ENCODE measurements around the gene PRRG4. TPM values are rescaled to one million over a fixed set of nuclear protein-coding genes. Genes with fewer than 3 reads are reported as not detected.
"Not testable (repeated sequence)": the region's sequence is repeated elsewhere in the genome, so short reads cannot be mapped to it uniquely, and the experiment has no call there.

PRRG4 gene
- total RNA-seq = under 1 TPM; 0.67 to 0.76 TPM

DNA sequence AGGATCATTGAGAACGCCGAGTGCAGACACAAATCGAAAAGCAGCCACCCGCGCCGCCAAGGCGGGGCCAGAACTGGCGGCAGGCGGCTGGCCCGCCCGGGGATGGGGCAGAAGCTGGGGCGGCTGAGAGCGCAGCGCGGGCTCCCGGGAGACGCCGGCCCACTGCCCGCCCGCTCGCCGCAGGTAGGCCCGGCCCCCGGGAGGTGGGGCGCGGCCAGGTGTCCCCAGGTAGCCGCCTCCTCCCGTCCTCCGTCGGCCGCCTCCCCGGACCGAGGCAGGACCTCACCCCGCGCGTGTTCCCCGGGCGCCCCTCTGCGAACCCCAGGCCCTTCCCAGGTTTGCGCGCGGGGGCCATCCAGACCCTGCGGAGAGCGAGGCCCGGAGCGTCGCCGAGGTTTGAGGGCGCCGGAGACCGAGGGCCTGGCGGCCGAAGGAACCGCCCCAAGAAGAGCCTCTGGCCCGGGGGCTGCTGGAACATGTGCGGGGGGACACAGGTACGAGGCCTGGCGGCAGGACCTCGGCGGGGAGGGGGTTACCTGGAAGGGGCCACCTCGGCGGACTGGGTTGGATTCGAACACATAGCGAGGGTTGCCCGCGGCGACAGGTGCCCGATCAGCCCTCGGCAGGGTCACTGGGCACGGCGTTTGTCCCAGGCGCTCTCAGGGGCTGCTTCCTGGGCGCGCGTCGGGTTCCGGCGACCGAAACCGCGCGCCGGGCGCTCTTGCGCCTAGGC lies at the start of gene PRRG4:
Gene PRRG4, plus strand, starts transcription at position 248 of the 733 bp plus-strand sequence. CDS start 603 bp downstream, outside the sequence.
- POLR2A ChIA-PET = no interaction called here
- CTCF ChIA-PET = no interaction called here

- CTCF ChIA-PET = not testable (repeated sequence)
These were observed 48.9 kb upstream of the PRRG4 start for GRCh38 chr11:32780839-32781238.

DNA sequence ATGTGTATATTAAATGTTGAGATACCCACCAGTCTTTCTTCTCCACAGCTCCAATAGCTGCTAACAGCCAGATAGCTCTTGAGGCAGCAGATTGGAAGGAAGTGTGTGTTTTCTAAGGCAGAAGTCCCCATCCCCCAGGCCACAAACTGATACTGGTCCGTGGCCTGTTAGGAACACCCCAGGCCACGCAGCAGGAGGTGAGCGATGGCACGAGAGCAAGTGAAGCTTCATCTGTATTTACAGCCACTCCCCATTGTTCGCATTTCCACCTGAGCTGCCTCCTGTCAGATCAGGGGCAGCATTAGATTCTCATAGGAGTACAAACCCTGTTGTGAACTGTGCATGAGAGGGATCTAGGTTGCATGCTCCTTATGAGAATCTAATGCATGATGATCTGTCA lies 48.0 kb upstream of the PRRG4 start:
- ChIA-PET POLR2A (no interaction called here), CTCF (no interaction called here)

More at GRCh38 chr11:32780839-32781238, 48.9 kb upstream of the PRRG4 start:
- POLR2A ChIA-PET = not testable (repeated sequence)

GRCh38 chr11:32785262-32785661 lies 44.5 kb upstream of the PRRG4 start:
- ChIA-PET POLR2A (no interaction called here), CTCF (no interaction called here)

GRCh38 chr11:32786811-32787210 lies 42.9 kb upstream of the PRRG4 start:
- ChIA-PET CTCF (no interaction called here), POLR2A (no interaction called here)

DNA sequence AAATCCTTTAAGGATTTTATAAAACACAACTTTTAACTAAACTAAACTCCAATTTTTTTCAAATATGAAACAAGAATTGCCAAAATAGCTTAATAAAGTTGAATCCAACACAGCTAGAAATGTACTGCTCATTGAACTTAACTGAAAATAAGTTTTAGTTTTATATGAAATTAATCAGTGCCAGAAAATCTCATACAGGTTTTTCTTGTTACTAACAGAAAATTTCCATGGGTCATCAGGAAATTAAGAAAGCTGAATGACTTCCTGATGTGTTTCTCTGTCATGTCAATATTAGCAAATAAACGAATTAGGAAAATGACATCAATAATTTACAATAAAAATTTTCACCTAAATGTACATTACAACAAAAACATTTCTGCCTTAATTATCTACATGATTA lies 38.8 kb upstream of the PRRG4 start:
- POLR2A ChIA-PET = no interaction called here
- CTCF ChIA-PET = no interaction called here

- ChIA-PET CTCF (interaction anchor here (0.7 to 1.4 kb wide), 3 partner anchors 17 to 469 kb away, joined by 3 read pairs; no protein-coding TSS in a partner anchor), POLR2A (no interaction called here)
These were observed 37.4 kb upstream of the PRRG4 start for GRCh38 chr11:32792111-32792947.

- ChIA-PET CTCF (interaction anchor here (1.0 to 1.4 kb wide), 2 partner anchors 16 to 469 kb away, joined by 3 read pairs; no protein-coding TSS in a partner anchor), POLR2A (no interaction called here)
These were observed 36.7 kb upstream of the PRRG4 start for GRCh38 chr11:32792948-32793475.

DNA sequence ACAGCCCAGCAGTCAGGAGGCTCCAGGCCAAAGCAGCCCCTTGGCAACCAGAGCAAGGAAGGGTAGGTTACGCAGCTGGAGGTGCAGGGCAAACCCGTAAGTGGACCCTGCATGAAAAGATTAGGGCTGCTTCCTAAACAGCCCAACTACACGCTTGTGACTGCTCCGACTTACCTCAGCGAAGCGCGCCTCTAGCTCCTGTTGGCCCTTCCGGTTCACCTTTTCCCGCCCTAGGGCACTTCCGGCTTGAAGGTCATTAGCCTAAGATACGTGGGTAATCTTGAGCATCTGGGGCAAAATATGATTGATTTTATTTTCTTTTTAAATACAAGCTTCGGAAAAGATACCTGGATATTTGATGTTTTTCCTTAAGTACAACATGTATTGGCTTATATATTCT lies 35.3 kb upstream of the PRRG4 start, which contains the start of gene CCDC73:
Gene CCDC73, minus strand, starts transcription at position 224 of the 400 bp plus-strand sequence. CDS start 34,419 bp downstream, outside the sequence.
- POLR2A ChIA-PET = no interaction called here
- CTCF ChIA-PET = interaction anchor here (0.6 to 1.5 kb wide), 3 partner anchors 9 to 465 kb away, joined by 3 read pairs; no protein-coding TSS in a partner anchor

- CTCF ChIA-PET = no interaction called here
- POLR2A ChIA-PET = no interaction called here
These were observed 33.3 kb upstream of the PRRG4 start for GRCh38 chr11:32796425-32796824.

GRCh38 chr11:32809313-32809712 lies 20.4 kb upstream of the PRRG4 start:
- POLR2A ChIA-PET = no interaction called here
- CTCF ChIA-PET = interaction anchor here (1.2 to 1.6 kb wide), 2 partner anchors 16 to 258 kb away, joined by 3 to 4 read pairs; no protein-coding TSS in a partner anchor

- ChIA-PET CTCF (no interaction called here), POLR2A (no interaction called here)
These were observed 12.4 kb upstream of the PRRG4 start for GRCh38 chr11:32817181-32817851.

- ChIA-PET POLR2A (no interaction called here), CTCF (no interaction called here)
These were observed 11.9 kb upstream of the PRRG4 start for GRCh38 chr11:32817852-32818183.

- POLR2A ChIA-PET = no interaction called here
- CTCF ChIA-PET = no interaction called here
These were observed 10.5 kb upstream of the PRRG4 start for GRCh38 chr11:32819187-32819586.

DNA sequence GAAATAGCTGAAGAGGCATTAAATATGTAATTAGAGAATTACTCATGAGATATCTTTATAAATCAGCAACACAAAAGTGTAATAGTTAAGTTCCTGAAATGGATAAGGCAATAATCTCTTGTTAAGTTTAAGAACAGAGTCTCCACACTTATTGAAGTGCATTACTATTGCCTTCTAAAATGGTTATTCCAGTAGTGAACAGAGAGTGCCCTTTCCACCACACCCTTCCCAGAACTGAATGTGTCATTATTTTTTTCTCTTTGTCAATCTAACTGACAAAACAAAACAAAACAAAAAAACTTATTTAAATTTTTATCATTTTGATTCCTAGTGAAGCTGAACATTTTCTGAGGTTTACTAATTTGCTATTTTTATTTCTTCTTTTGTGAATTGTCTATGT lies 9.2 kb upstream of the PRRG4 start:
- ChIA-PET CTCF (no interaction called here), POLR2A (no interaction called here)

DNA sequence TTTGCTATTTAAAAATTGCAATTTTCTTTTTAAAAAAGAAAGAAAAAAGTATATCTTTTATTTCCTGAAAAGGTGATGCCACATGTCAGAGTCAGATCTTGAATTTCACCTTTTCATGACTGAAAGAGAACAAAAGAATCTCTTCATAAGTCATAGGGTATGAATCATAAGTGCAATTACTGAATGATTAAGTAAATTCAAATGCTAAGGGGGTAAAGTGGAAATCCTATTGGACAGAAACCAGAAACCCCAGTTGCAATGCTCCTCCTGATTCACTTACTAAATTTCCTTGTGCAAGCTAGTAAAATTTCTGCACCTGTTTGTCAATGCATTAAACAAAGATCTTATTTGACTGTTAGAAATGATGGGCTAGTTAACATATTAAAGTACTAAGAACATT lies 8.2 kb upstream of the PRRG4 start:
- CTCF ChIA-PET = no interaction called here
- POLR2A ChIA-PET = no interaction called here

DNA sequence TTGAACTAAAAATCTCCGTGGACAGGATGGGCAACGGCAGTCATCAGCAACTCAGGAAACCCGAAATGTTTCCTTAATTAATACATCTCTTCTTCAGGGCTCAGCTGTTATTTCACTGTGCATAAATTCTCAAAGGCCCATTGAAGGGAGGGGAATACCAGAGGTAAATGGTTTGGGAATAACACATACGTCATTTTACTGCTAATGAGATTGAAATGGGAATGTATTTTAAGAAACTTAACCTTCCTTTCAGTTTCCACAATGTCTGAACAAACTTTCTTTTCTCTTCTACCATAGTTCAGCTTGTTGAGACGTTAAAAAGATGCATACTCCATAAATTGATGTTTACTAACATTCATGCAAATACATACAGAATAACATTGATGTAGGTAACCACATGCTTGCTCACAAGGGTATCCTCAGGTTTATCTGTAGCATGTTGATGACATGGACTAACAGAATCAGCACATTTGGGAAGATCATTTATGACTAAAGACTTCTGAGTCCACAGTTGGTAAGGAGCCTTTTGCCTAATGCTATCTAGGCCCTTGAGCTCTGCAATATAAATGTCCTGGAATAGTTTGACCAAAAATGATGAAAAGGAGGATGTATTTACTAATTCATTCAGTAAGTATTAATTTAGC lies 7.7 kb upstream of the PRRG4 start:
- CTCF ChIA-PET = no interaction called here
- POLR2A ChIA-PET = no interaction called here

GRCh38 chr11:32823617-32824016 lies 6.1 kb upstream of the PRRG4 start:
- POLR2A ChIA-PET, CTCF ChIA-PET: not testable (repeated sequence)

GRCh38 chr11:32826113-32826512 lies 3.6 kb upstream of the PRRG4 start:
- POLR2A ChIA-PET = no interaction called here
- CTCF ChIA-PET = no interaction called here

DNA sequence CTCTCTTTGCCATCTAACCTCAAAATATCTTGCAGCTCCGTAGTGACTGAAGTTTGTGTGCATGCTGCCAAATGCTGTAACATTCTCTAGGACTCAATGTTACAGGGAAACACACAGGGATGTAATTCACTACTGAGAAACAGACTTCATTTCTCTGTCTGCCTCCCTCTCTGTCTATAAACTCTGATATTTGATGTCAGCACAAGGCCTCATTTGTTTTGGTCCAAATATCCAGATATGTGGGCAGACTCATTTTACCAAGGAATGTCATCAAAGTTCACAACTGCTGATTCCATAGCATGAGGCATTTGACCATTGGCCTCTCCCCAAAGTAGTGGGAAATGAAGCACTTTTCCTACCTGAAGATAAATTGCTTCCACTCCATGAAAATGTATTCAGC lies 2.5 kb upstream of the PRRG4 start:
- POLR2A ChIA-PET = no interaction called here
- CTCF ChIA-PET = no interaction called here

All from activated CD8-positive, alpha-beta memory T cell treated with anti-CD3 and anti-CD28 coated beads for 36 hours (primary cell).